Naive thymus-derived CD4-positive, alpha-beta T cell (primary cell): ENCODE data around the gene IL17B. TPM values are rescaled to one million over a fixed set of nuclear protein-coding genes. Genes with fewer than 3 reads are reported as not detected.

Experiments used
- ATAC-seq: fragments of 150-1000 bp; cut with Tn5 transposase; 2 replicates; pipeline ENCODE4 v1.10.0; 2021; ENCODE audit warnings: mild to moderate bottlenecking, moderate library complexity
- CTCF ChIA-PET: fragments of 350-600 bp; sonication (Branson Sonifier 250); formaldehyde crosslinking; loops from one replicate; lab custom pipeline; 2021; ENCODE audit warnings: antibody characterized with exemption; lab: Charles Lee
- POLR2A ChIA-PET: fragments of 350-600 bp; sonication (Branson Sonifier 250); formaldehyde crosslinking; loops from one replicate; lab custom pipeline; 2021; ENCODE audit warnings: antibody characterized with exemption, inconsistent platforms; lab: Charles Lee
- DNase-seq, 9 donors: peaks; one replicate each; pipeline versions ENCODE4 v3.0.0 to v3.0.0-alpha.2; 2020 to 2022; ENCODE audit warnings: mixed read lengths in 1 of 9
- H3K27ac ChIP-seq: one replicate; pipeline ENCODE4 v1.7.0; 2013; ENCODE audit warnings: mild to moderate bottlenecking, low read depth, low read length, moderate library complexity
- H3K27me3 ChIP-seq, 2 donors: one replicate each; pipeline ENCODE4 v1.7.0; 2013; ENCODE audit warnings: low read length in 2 of 2, mild to moderate bottlenecking in 2 of 2, moderate library complexity in 2 of 2; ENCODE audit not compliant: control insufficient read depth in 2 of 2, insufficient read depth in 2 of 2
- H3K36me3 ChIP-seq, 3 experiments: 1 replicate in 2 of 3; 2 replicates in 1 of 3; pipeline ENCODE4 v1.7.0; 2013; ENCODE audit warnings: low read length in 3 of 3, mild to moderate bottlenecking in 3 of 3, moderate library complexity in 1 of 3; ENCODE audit not compliant: insufficient read depth in 3 of 3, control insufficient read depth in 2 of 3
- H3K4me1 ChIP-seq, 2 donors: one replicate each; pipeline ENCODE4 v1.7.0; 2013; ENCODE audit warnings: low read length in 2 of 2, mild to moderate bottlenecking in 2 of 2, moderate library complexity in 1 of 2; ENCODE audit not compliant: control insufficient read depth in 2 of 2, insufficient read depth in 2 of 2
- H3K4me3 ChIP-seq: 2 replicates; pipeline ENCODE4 v1.7.0; 2013; ENCODE audit warnings: mild to moderate bottlenecking, low read length
- H3K9me3 ChIP-seq, 3 experiments: 1 replicate in 2 of 3; 2 replicates in 1 of 3; pipeline ENCODE4 v1.7.0; 2013; ENCODE audit warnings: low read length in 3 of 3; ENCODE audit not compliant: control insufficient read depth in 2 of 3
- H3K27ac Mint-ChIP-seq, 9 donors: one replicate each; pipeline ENCODE4 v1.8.0; 2020 to 2022; ENCODE audit warnings: mixed read lengths in 9 of 9, mild to moderate bottlenecking in 8 of 9, moderate library complexity in 5 of 9, inconsistent platforms in 2 of 9
- H3K27me3 Mint-ChIP-seq, 5 donors: one replicate each; pipeline ENCODE4 v1.8.0; 2021 to 2022; ENCODE audit warnings: mixed read lengths in 5 of 5, mild to moderate bottlenecking in 1 of 5
- H3K36me3 Mint-ChIP-seq, 5 donors: one replicate each; pipeline ENCODE4 v1.8.0; 2020 to 2022; ENCODE audit warnings: mixed read lengths in 5 of 5, mild to moderate bottlenecking in 3 of 5, inconsistent platforms in 1 of 5
- H3K4me1 Mint-ChIP-seq, 7 donors: one replicate each; pipeline ENCODE4 v1.8.0; 2020 to 2022; ENCODE audit warnings: mixed read lengths in 7 of 7, mild to moderate bottlenecking in 3 of 7, inconsistent platforms in 1 of 7
- H3K4me3 Mint-ChIP-seq, 10 donors: one replicate each; pipeline ENCODE4 v1.8.0; 2020 to 2022; ENCODE audit warnings: mild to moderate bottlenecking in 10 of 10, mixed read lengths in 10 of 10, moderate library complexity in 6 of 10, inconsistent platforms in 2 of 10
- H3K9me3 Mint-ChIP-seq, 11 donors: one replicate each; pipeline ENCODE4 v1.8.0; 2020 to 2022; ENCODE audit warnings: mixed read lengths in 11 of 11, mild to moderate bottlenecking in 4 of 11, inconsistent platforms in 1 of 11, moderate library complexity in 1 of 11
- intact Hi-C, 2 donors: fragments of 100-400 bp; cut with micrococcal nuclease; formaldehyde crosslinking; loops; one replicate each; pipeline ENCODE4 v1.15.1; 2023
- polyA plus RNA-seq, 2 donors: library from polyadenylated mRNA; unstranded; fragments of 300-500 nt; fragmentation: Illumina TruSeq; gene quantifications; one replicate each; pipeline ENCODE4 v1.2.3, GENCODE V29; 2021
- total RNA-seq, 6 experiments: library from RNA in 5 of 6; stranded (reverse) in 5 of 6; gene quantifications; 1 replicate in 5 of 6; 2 replicates in 1 of 6; pipeline ENCODE4 v1.2.3 and lab custom pipeline; 2021 to 2026

The IL17B gene
- total and polyA plus RNA-seq, 7 experiments from 2014 or later: not detected

- Mint-ChIP-seq H3K9me3 (peaks cover 0 to 5% (median 0%) of the 10 kb centered on the region in 11 donors), H3K4me3 (peak overlapping the region; percentile 80 to 99 (median 94)), H3K36me3 (peaks cover 7 to 25% (median 14%) of the 10 kb centered on the region in 5 donors), H3K27me3 (no peaks in the 10 kb centered on the region), H3K4me1 (peaks cover 39 to 77% (median 60%) of the 10 kb centered on the region in 7 donors), H3K27ac (peak overlapping the region; percentile 56 to 96 (median 88))
- ChIA-PET CTCF (interaction anchor here (1.5 kb wide), 1 partner anchor 9 kb away, joined by 3 read pairs; no protein-coding TSS in a partner anchor), POLR2A (interaction anchor here (1.2 to 10.7 kb wide), 6 partner anchors 8 to 204 kb away, joined by 5 to 258 read pairs (median 7); partner anchors contain the start of genes CSNK1A1 and GRPEL2)
- Histone ChIP-seq H3K9me3 (no peaks in the 10 kb centered on the region), H3K27me3 (no peaks in the 10 kb centered on the region), H3K36me3 (peaks cover 0 to 22% (median 0%) of the 10 kb centered on the region in 3 experiments), H3K4me3 (peak overlapping the region; percentile 80), H3K27ac (peak overlapping the region; percentile 83), H3K4me1 (peaks cover 15 to 35% of the 10 kb centered on the region in 2 donors)
- DNase-seq (peak in 1 of 9 donors; percentile 48), ATAC-seq (no peak)
- intact Hi-C loops: loop anchor here (1.0 to 5.0 kb wide), 4 partner anchors 192 to 1053 kb away; partner anchors contain the start of genes CD74 (in 2 of the 2), CSNK1A1 (in 1 of the 2), SLC26A2 (in 1 of the 2) and TCOF1 (in 1 of the 2)
These were observed 20.1 kb downstream of the IL17B start for GRCh38 chr5:149358868-149359495.

GRCh38 chr5:149358294-149358651 is 20.8 kb downstream of the IL17B start:
- POLR2A ChIA-PET: interaction anchor here (1.2 to 10.7 kb wide), 6 partner anchors 9 to 205 kb away, joined by 5 to 258 read pairs (median 7); partner anchors contain the start of genes CSNK1A1 and GRPEL2
- peak overlapping the region; percentile 80 to 99 (median 94) for H3K4me3 Mint-ChIP-seq
- no peaks in the 10 kb centered on the region for H3K27me3 ChIP-seq
- H3K4me1 ChIP-seq: peaks cover 15 to 35% of the 10 kb centered on the region in 2 donors
- intact Hi-C loops: loop anchor here (1.0 to 5.0 kb wide), 4 partner anchors 193 to 1054 kb away; partner anchors contain the start of genes CD74 (in 2 of the 2), CSNK1A1 (in 1 of the 2), SLC26A2 (in 1 of the 2) and TCOF1 (in 1 of the 2)
- CTCF ChIA-PET: interaction anchor here (0.9 to 1.6 kb wide), 6 partner anchors 9 to 40 kb away, joined by 3 to 12 read pairs (median 6); partner anchors contain the start of gene GRPEL2
- peak overlapping the region; percentile 83 for H3K27ac ChIP-seq
- ATAC-seq (peak; percentile 44), DNase-seq (peak in 5 of 9 donors; percentile 33 to 44 (median 39))
- H3K9me3 Mint-ChIP-seq: peaks cover 0 to 5% (median 0%) of the 10 kb centered on the region in 11 donors
- H3K9me3 ChIP-seq: no peaks in the 10 kb centered on the region
- H3K36me3 Mint-ChIP-seq: peaks cover 7 to 29% (median 18%) of the 10 kb centered on the region in 5 donors
- H3K4me3 ChIP-seq: peak overlapping the region; percentile 80
- H3K4me1 Mint-ChIP-seq: peaks cover 41 to 83% (median 65%) of the 10 kb centered on the region in 7 donors
- H3K27ac Mint-ChIP-seq: peak overlapping the region; percentile 83 to 96 (median 92)
- H3K27me3 Mint-ChIP-seq: no peaks in the 10 kb centered on the region
- peaks cover 0 to 23% (median 0%) of the 10 kb centered on the region in 3 experiments for H3K36me3 ChIP-seq

- Mint-ChIP-seq H3K27ac (peak within 1 kb of the TSS; percentile 83 to 96 (median 92)), H3K4me3 (peak within 1 kb of the TSS; percentile 80 to 99 (median 94)), H3K36me3 (peaks cover 7 to 30% (median 21%) of the 10 kb centered on the region in 5 donors), H3K4me1 (peaks cover 41 to 82% (median 65%) of the 10 kb centered on the region in 7 donors), H3K9me3 (peaks cover 0 to 5% (median 0%) of the 10 kb centered on the region in 11 donors), H3K27me3 (no peaks in the 10 kb centered on the region)
- peaks cover 15 to 36% of the 10 kb centered on the region in 2 donors for H3K4me1 ChIP-seq
- ATAC-seq (peak; percentile 99), DNase-seq (peak; percentile 88 to 98 (median 94))
- no peaks in the 10 kb centered on the region for H3K9me3 ChIP-seq
- no peaks in the 10 kb centered on the region for H3K27me3 ChIP-seq
- ChIA-PET POLR2A (interaction anchor here (0.8 to 10.7 kb wide), 8 partner anchors 9 to 206 kb away, joined by 3 to 258 read pairs (median 6); partner anchors contain the start of genes CSNK1A1 and GRPEL2), CTCF (interaction anchor here (0.9 to 1.6 kb wide), 6 partner anchors 9 to 39 kb away, joined by 3 to 12 read pairs (median 6); partner anchors contain the start of gene GRPEL2)
- H3K36me3 ChIP-seq: peaks cover 0 to 19% (median 3%) of the 10 kb centered on the region in 3 experiments
- peak within 1 kb of the TSS; percentile 80 for H3K4me3 ChIP-seq
- intact Hi-C loops: loop anchor here (1.0 to 5.0 kb wide), 8 partner anchors 10 to 1055 kb away; partner anchors contain the start of genes CD74 (in 2 of the 2), CSNK1A1 (in 2 of the 2), GRPEL2 (in 2 of the 2) and FBXO38 (in 1 of the 2)
- peak within 1 kb of the TSS; percentile 83 for H3K27ac ChIP-seq
These were observed 21.5 kb downstream of the IL17B start, which contains the start of gene PCYOX1L for GRCh38 chr5:149357370-149358293. Gene PCYOX1L, plus strand, starts transcription at chr5:149358046. Its CDS starts 23 bp downstream, at chr5:149358069.

GRCh38 chr5:149356391-149356790 is 22.7 kb downstream of the IL17B start:
- H3K4me3 ChIP-seq: no peak overlapping the region
- intact Hi-C loops: loop anchor here (2.0 to 5.0 kb wide), 4 partner anchors 606 to 1056 kb away; partner anchors contain the start of genes CD74 (in 2 of the 2), FBXO38 (in 1 of the 2), SLC26A2 (in 1 of the 2) and TCOF1 (in 1 of the 2)
- POLR2A ChIA-PET: interaction anchor here (10.7 kb wide), 1 partner anchor 11 kb away, joined by 258 read pairs; the partner anchor contains the start of gene GRPEL2
- no peak overlapping the region for H3K27ac ChIP-seq
- Mint-ChIP-seq H3K27ac (peak overlapping the region in 4 of 9 donors; percentile 9 to 76 (median 67)), H3K27me3 (no peaks in the 10 kb centered on the region), H3K4me1 (peaks cover 50 to 86% (median 76%) of the 10 kb centered on the region in 7 donors), H3K9me3 (peaks cover 0 to 5% (median 0%) of the 10 kb centered on the region in 11 donors), H3K4me3 (peak overlapping the region in 2 of 10 donors; percentile 14 to 47), H3K36me3 (peaks cover 10 to 39% (median 33%) of the 10 kb centered on the region in 5 donors)
- H3K9me3 ChIP-seq: no peaks in the 10 kb centered on the region
- H3K4me1 ChIP-seq: peaks cover 15 to 42% of the 10 kb centered on the region in 2 donors
- peaks cover 0 to 31% (median 14%) of the 10 kb centered on the region in 3 experiments for H3K36me3 ChIP-seq
- ATAC-seq (no peak), DNase-seq (no peak)
- no peaks in the 10 kb centered on the region for H3K27me3 ChIP-seq
- CTCF ChIA-PET: interaction anchor here (0.6 to 1.5 kb wide), 4 partner anchors 12 to 38 kb away, joined by 3 to 5 read pairs (median 4); no protein-coding TSS in a partner anchor

- Histone ChIP-seq H3K9me3 (no peaks in the 10 kb centered on the region), H3K27me3 (no peaks in the 10 kb centered on the region), H3K4me3 (no peak overlapping the region), H3K27ac (no peak overlapping the region), H3K4me1 (peaks cover 15 to 36% of the 10 kb centered on the region in 2 donors), H3K36me3 (peaks cover 4 to 38% (median 21%) of the 10 kb centered on the region in 3 experiments)
- no peak for DNase-seq
- ATAC-seq: no peak
- H3K4me1 Mint-ChIP-seq: peaks cover 48 to 86% (median 76%) of the 10 kb centered on the region in 7 donors
- no peaks in the 10 kb centered on the region for H3K27me3 Mint-ChIP-seq
- intact Hi-C loops: loop anchor here (2.0 to 5.0 kb wide), 4 partner anchors 607 to 1057 kb away; partner anchors contain the start of genes CD74 (in 2 of the 2), FBXO38 (in 1 of the 2), SLC26A2 (in 1 of the 2) and TCOF1 (in 1 of the 2)
- POLR2A ChIA-PET: interaction anchor here (10.7 kb wide), 1 partner anchor 10 kb away, joined by 258 read pairs; the partner anchor contains the start of gene GRPEL2
- H3K9me3 Mint-ChIP-seq: peaks cover 0 to 4% (median 0%) of the 10 kb centered on the region in 11 donors
- CTCF ChIA-PET: interaction anchor here (1.0 to 4.7 kb wide), 4 partner anchors 11 to 38 kb away, joined by 3 to 24 read pairs (median 4); no protein-coding TSS in a partner anchor
- H3K4me3 Mint-ChIP-seq: no peak overlapping the region
- H3K36me3 Mint-ChIP-seq: peaks cover 14 to 46% (median 38%) of the 10 kb centered on the region in 5 donors
- H3K27ac Mint-ChIP-seq: peak overlapping the region in 6 of 9 donors; percentile 23 to 90 (median 72)
These were observed 23.4 kb downstream of the IL17B start for GRCh38 chr5:149355688-149356087.
